Ishikawa (cell line): ENCODE data around the gene DDX31.

ENCODE experiments used
- CEBPB ChIP-seq: IDR thresholded peaks from 2 replicates; pipeline ENCODE4 v1.6.1; 2012
- CREB1 ChIP-seq: IDR thresholded peaks from 2 replicates; pipeline ENCODE4 v1.6.1; 2012; ENCODE audit warnings: low read depth
- EGR1 ChIP-seq: IDR thresholded peaks from 2 replicates; pipeline ENCODE4 v1.6.1; 2012
- EP300 ChIP-seq: IDR thresholded peaks from 2 replicates; pipeline ENCODE4 v1.6.1; 2012; ENCODE audit warnings: borderline replicate concordance
- FOXM1 ChIP-seq: IDR thresholded peaks from 2 replicates; pipeline ENCODE4 v1.6.1; 2012; ENCODE audit warnings: low read depth, borderline replicate concordance
- NFIC ChIP-seq: IDR thresholded peaks from 2 replicates; pipeline ENCODE4 v1.6.1; 2012
- RAD21 ChIP-seq: IDR thresholded peaks from 2 replicates; pipeline ENCODE4 v1.6.1; 2012; ENCODE audit warnings: low read depth
- REST ChIP-seq: IDR thresholded peaks from 2 replicates; pipeline ENCODE4 v1.6.1; 2012; ENCODE audit warnings: low read depth, mild to moderate bottlenecking
- TAF1 ChIP-seq: IDR thresholded peaks from 2 replicates; pipeline ENCODE4 v1.6.1; 2012; ENCODE audit warnings: low read depth, mild to moderate bottlenecking
- TCF12 ChIP-seq: IDR thresholded peaks from 2 replicates; pipeline ENCODE4 v1.6.1; 2012; ENCODE audit warnings: low read depth
- TEAD4 ChIP-seq: IDR thresholded peaks from 2 replicates; pipeline ENCODE4 v1.6.1; 2012
- USF1 ChIP-seq: IDR thresholded peaks from 2 replicates; pipeline ENCODE4 v1.6.1; 2012
- YY1 ChIP-seq: IDR thresholded peaks from 2 replicates; pipeline ENCODE4 v1.6.1; 2012; ENCODE audit warnings: low read depth
- ZBTB7A ChIP-seq: IDR thresholded peaks from 2 replicates; pipeline ENCODE4 v1.6.1; 2012; ENCODE audit warnings: low read depth
- TF ChIP-seq, protein P1 (sequence below): IDR thresholded peaks from 2 replicates; pipeline ENCODE4 v1.6.1; 2012

DDX31 gene

GRCh38 chr9:132648283-132648682 is 21.5 kb downstream of the DDX31 start:
- TF ChIP-seq USF1 = no peak
- no peak for TF ChIP-seq NFIC
- no peak for TF ChIP-seq YY1
- no peak for TF ChIP-seq REST
- TF ChIP-seq EP300 = no peak
- TF ChIP-seq ZBTB7A = no peak
- TF ChIP-seq TCF12 = no peak
- no peak for TF ChIP-seq EGR1
- TF ChIP-seq, protein P1, sequence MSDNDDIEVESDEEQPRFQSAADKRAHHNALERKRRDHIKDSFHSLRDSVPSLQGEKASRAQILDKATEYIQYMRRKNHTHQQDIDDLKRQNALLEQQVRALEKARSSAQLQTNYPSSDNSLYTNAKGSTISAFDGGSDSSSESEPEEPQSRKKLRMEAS = no peak
- no peak for TF ChIP-seq RAD21
- no peak for TF ChIP-seq FOXM1
- TF ChIP-seq CREB1 = no peak
- TF ChIP-seq TEAD4 = no peak
- TF ChIP-seq CEBPB = no peak
- no peak for TF ChIP-seq TAF1

DNA sequence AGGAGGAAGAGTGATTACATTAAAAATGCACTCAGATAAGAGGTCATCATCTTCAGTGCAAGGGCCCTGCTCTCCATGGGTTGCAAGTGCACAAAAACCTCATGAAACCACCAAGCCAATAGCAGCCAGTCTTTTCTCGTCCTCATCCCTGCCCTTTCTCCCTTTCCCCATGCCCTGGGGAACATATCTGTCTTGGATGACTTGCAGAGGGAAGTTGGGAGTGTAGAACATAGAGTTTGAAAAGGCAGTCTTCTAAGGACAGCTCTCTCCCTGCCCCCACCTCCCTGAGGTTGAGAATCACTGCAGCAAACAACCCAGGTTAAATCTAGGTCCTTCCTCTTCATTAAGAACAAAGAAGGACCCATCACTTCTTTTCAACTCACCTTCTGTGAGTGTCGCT is 22.0 kb downstream of the DDX31 start:
- TF ChIP-seq REST (no peak), NFIC (no peak), USF1 (no peak), FOXM1 (no peak), TAF1 (no peak), EP300 (no peak), RAD21 (no peak), TEAD4 (no peak), CREB1 (no peak), ZBTB7A (no peak), YY1 (no peak)
- TF ChIP-seq, protein P1 = no peak

- TF ChIP-seq TAF1 = no peak
- TF ChIP-seq TEAD4 = no peak
- TF ChIP-seq CREB1 = no peak
- TF ChIP-seq FOXM1 = no peak
- no peak for TF ChIP-seq EGR1
- no peak for TF ChIP-seq USF1
- TF ChIP-seq YY1 = no peak
- TF ChIP-seq, protein P1 = no peak
- no peak for TF ChIP-seq RAD21
- no peak for TF ChIP-seq EP300
- TF ChIP-seq TCF12 = no peak
These were observed 22.4 kb downstream of the DDX31 start for GRCh38 chr9:132647355-132647754.

GRCh38 chr9:132646726-132647125 is 23.1 kb downstream of the DDX31 start:
- TF ChIP-seq YY1 (no peak), NFIC (no peak), ZBTB7A (no peak), CEBPB (no peak), TAF1 (no peak), EP300 (no peak), TEAD4 (no peak), EGR1 (no peak), REST (no peak), CREB1 (no peak), TCF12 (no peak), FOXM1 (no peak), RAD21 (no peak), USF1 (no peak)
- TF ChIP-seq, protein P1 = no peak
